Ishikawa (cell line): ENCODE results near the gene ZNF609.

ENCODE experiments used
- CREB1 ChIP-seq: IDR thresholded peaks from 2 replicates; pipeline ENCODE4 v1.6.1; 2012; ENCODE audit warnings: low read depth
- EGR1 ChIP-seq: IDR thresholded peaks from 2 replicates; pipeline ENCODE4 v1.6.1; 2012
- TAF1 ChIP-seq: IDR thresholded peaks from 2 replicates; pipeline ENCODE4 v1.6.1; 2012; ENCODE audit warnings: low read depth, mild to moderate bottlenecking
- TEAD4 ChIP-seq: IDR thresholded peaks from 2 replicates; pipeline ENCODE4 v1.6.1; 2012
- YY1 ChIP-seq: IDR thresholded peaks from 2 replicates; pipeline ENCODE4 v1.6.1; 2012; ENCODE audit warnings: low read depth
- ZBTB7A ChIP-seq: IDR thresholded peaks from 2 replicates; pipeline ENCODE4 v1.6.1; 2012; ENCODE audit warnings: low read depth
- TF ChIP-seq, protein P1 (sequence below): IDR thresholded peaks from 2 replicates; pipeline ENCODE4 v1.6.1; 2012
- TF ChIP-seq, protein P2 (sequence below): IDR thresholded peaks from 2 replicates; pipeline ENCODE4 v1.6.1; 2012; ENCODE audit warnings: low read depth, mild to moderate bottlenecking

DNA sequence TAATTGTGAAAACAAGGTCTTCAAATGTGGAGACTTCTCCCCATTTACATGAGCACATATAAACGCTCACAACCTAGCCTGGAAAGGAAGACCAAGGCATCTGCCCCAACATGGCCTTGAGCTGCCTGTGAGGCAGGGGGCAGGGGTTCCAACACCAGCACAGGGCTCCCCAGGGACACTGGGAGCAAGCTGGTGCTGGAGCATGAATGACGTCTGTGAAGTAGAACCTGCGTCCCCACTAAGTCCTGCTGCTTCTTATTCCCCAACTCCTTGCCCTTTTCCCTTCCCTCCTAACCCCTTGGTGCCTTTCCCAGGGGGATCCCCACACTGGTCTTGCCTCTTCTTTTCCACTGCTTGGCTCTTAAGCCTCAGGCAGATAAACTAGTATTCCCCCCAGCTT lies 221.9 kb downstream of the ZNF609 start:
- TF ChIP-seq, protein P1, sequence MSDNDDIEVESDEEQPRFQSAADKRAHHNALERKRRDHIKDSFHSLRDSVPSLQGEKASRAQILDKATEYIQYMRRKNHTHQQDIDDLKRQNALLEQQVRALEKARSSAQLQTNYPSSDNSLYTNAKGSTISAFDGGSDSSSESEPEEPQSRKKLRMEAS = no peak
- TF ChIP-seq CREB1 (no peak), ZBTB7A (no peak), TAF1 (no peak), YY1 (no peak), TEAD4 (no peak), EGR1 (no peak)
- TF ChIP-seq, protein P2, sequence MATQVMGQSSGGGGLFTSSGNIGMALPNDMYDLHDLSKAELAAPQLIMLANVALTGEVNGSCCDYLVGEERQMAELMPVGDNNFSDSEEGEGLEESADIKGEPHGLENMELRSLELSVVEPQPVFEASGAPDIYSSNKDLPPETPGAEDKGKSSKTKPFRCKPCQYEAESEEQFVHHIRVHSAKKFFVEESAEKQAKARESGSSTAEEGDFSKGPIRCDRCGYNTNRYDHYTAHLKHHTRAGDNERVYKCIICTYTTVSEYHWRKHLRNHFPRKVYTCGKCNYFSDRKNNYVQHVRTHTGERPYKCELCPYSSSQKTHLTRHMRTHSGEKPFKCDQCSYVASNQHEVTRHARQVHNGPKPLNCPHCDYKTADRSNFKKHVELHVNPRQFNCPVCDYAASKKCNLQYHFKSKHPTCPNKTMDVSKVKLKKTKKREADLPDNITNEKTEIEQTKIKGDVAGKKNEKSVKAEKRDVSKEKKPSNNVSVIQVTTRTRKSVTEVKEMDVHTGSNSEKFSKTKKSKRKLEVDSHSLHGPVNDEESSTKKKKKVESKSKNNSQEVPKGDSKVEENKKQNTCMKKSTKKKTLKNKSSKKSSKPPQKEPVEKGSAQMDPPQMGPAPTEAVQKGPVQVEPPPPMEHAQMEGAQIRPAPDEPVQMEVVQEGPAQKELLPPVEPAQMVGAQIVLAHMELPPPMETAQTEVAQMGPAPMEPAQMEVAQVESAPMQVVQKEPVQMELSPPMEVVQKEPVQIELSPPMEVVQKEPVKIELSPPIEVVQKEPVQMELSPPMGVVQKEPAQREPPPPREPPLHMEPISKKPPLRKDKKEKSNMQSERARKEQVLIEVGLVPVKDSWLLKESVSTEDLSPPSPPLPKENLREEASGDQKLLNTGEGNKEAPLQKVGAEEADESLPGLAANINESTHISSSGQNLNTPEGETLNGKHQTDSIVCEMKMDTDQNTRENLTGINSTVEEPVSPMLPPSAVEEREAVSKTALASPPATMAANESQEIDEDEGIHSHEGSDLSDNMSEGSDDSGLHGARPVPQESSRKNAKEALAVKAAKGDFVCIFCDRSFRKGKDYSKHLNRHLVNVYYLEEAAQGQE = no peak
